WTC11 (cell line): Measurements from ENCODE around the gene TCP1.

Experiments
- CTCF ChIP-seq: fragments of 200-600 bp; IDR thresholded peaks from 2 replicates; pipeline ENCODE4 v1.8.0; 2022; ENCODE audit warnings: antibody characterized with exemption
- E2F1 ChIP-seq: sonication (generic); formaldehyde crosslinking; IDR thresholded peaks from 2 replicates; pipeline ENCODE4 v1.8.0; 2022; ENCODE audit warnings: mild to moderate bottlenecking, missing genetic modification reagents
- ELF4 ChIP-seq: sonication (generic); formaldehyde crosslinking; IDR thresholded peaks from 2 replicates; pipeline ENCODE4 v1.8.1; 2022; ENCODE audit warnings: low read depth, mild to moderate bottlenecking, moderate library complexity, missing genetic modification reagents
- MLX ChIP-seq: sonication (generic); formaldehyde crosslinking; IDR thresholded peaks from 2 replicates; pipeline ENCODE4 v1.8.1; 2023; ENCODE audit warnings: mild to moderate bottlenecking, missing genetic modification reagents, moderate library complexity
- NFYB ChIP-seq: sonication (generic); formaldehyde crosslinking; conservative IDR thresholded peaks from 2 replicates; pipeline ENCODE4 v1.8.0; 2022; ENCODE audit warnings: low read depth, missing genetic modification reagents
- NR3C1 ChIP-seq: sonication (generic); formaldehyde crosslinking; conservative IDR thresholded peaks from 2 replicates; pipeline ENCODE4 v1.8.1; 2023; ENCODE audit warnings: low read depth, mild to moderate bottlenecking, missing genetic modification reagents
- SMAD3 ChIP-seq: sonication (generic); formaldehyde crosslinking; IDR thresholded peaks from 2 replicates; pipeline ENCODE4 v1.8.0; 2022; ENCODE audit warnings: missing genetic modification reagents, mild to moderate bottlenecking, borderline replicate concordance

- no peak for TF ChIP-seq NFYB (CRISPR knock-in tag)
- no peak for TF ChIP-seq ELF4
- no peak for TF ChIP-seq SMAD3
- no peak for TF ChIP-seq MLX (CRISPR knock-in tag)
- TF ChIP-seq CTCF = no peak
- no peak for TF ChIP-seq E2F1
- no peak for TF ChIP-seq NR3C1 (CRISPR knock-in tag)
These were observed 1.1 kb downstream of the TCP1 start for GRCh38 chr6:159788276-159788675.
